ENCODE data around the gene MISFA.
A peak's percentile ranks its signal among the peaks of the same experiment; 100 is the strongest.
"Not testable (repeated sequence)": the region's sequence is repeated elsewhere in the genome, so short reads cannot be mapped to it uniquely, and the experiment has no call there.

Gene MISFA

GRCh38 chr11:18633256-18634139 is 33.9 kb downstream of the MISFA start:
- peak; percentile 3 for DNase-seq (ENCODE audit: low read depth)
- no peak for TF ChIP-seq CTCF (IDR thresholded peaks at IDR 0.05; ENCODE audit: low read length, missing control alignments)
- peak overlapping the region; percentile 99 for H3K4me3 ChIP-seq (replicated peaks; ENCODE audit: low read depth, low read length)

- peak within 1 kb of the TSS; percentile 99 for H3K4me3 ChIP-seq (replicated peaks; ENCODE audit: low read depth, low read length)
- no peak for TF ChIP-seq CTCF (IDR thresholded peaks at IDR 0.05; ENCODE audit: low read length, missing control alignments)
- DNase-seq (ENCODE audit: low read depth) = peak; percentile 99
These were observed 34.8 kb downstream of the MISFA start, which contains the start of gene SPTY2D1 for GRCh38 chr11:18634140-18635032. Gene SPTY2D1 (minus strand): TSS chr11:18634342. CDS start chr11:18634257, 85 bp downstream.

- no peak overlapping the region for H3K4me3 ChIP-seq (replicated peaks; ENCODE audit: low read depth, low read length)
- TF ChIP-seq CTCF (IDR thresholded peaks at IDR 0.05; ENCODE audit: low read length, missing control alignments) = no peak
- no peak for DNase-seq (ENCODE audit: low read depth)
These were observed 42.1 kb downstream of the MISFA start for GRCh38 chr11:18641677-18642076.

- not testable (repeated sequence) for H3K4me3 ChIP-seq (replicated peaks; ENCODE audit: low read depth, low read length); DNase-seq (ENCODE audit: low read depth)
These were observed 43.4 kb downstream of the MISFA start for GRCh38 chr11:18643034-18643433.

- TF ChIP-seq CTCF (IDR thresholded peaks at IDR 0.05; ENCODE audit: low read length, missing control alignments) = no peak
- no peak overlapping the region for H3K4me3 ChIP-seq (replicated peaks; ENCODE audit: low read depth, low read length)
- DNase-seq (ENCODE audit: low read depth) = no peak
These were observed 50.8 kb downstream of the MISFA start for GRCh38 chr11:18650353-18650752.

GRCh38 chr11:18650859-18651557 is 51.4 kb downstream of the MISFA start:
- peak; percentile 78 for TF ChIP-seq CTCF (IDR thresholded peaks at IDR 0.05; ENCODE audit: low read length, missing control alignments)
- peak; percentile 83 for DNase-seq (ENCODE audit: low read depth)

More at GRCh38 chr11:18650859-18651557, 51.4 kb downstream of the MISFA start:
- no peak overlapping the region for H3K4me3 ChIP-seq (replicated peaks; ENCODE audit: low read depth, low read length)

Measured in fibroblast of pulmonary artery (primary cell).